ENCODE measurements around the gene LRRC28. TPM values are rescaled to one million over a fixed set of nuclear protein-coding genes. Genes with fewer than 3 reads are reported as not detected.

The LRRC28 gene
- total RNA-seq, 1 donor from 2014 or later = 20.3 TPM

GRCh38 chr15:99291643-99292042, 40.4 kb downstream of the LRRC28 start:
- H3K27me3 ChIP-seq = no peaks in the 10 kb centered on the region
- H3K36me3 ChIP-seq = peaks cover 4% of the 10 kb centered on the region
- DNase-seq (no peak), ATAC-seq (no peak)
- no peak overlapping the region for H3K27ac ChIP-seq
- no peaks in the 10 kb centered on the region for H3K9me3 ChIP-seq
- no peak overlapping the region for H3K4me3 ChIP-seq
- TF ChIP-seq CTCF (IDR thresholded peaks at IDR 0.05) = no peak
- H3K4me1 ChIP-seq = no peaks in the 10 kb centered on the region
- intact Hi-C loops (cut with DNase I) = no loop called here

GRCh38 chr15:99295840-99296239, 44.6 kb downstream of the LRRC28 start:
- ATAC-seq (no peak), DNase-seq (no peak)
- H3K4me1 ChIP-seq = no peaks in the 10 kb centered on the region
- H3K36me3 ChIP-seq = peaks cover 4% of the 10 kb centered on the region
- H3K9me3 ChIP-seq = no peaks in the 10 kb centered on the region
- intact Hi-C loops (cut with DNase I) = no loop called here
- no peak overlapping the region for H3K27ac ChIP-seq
- no peaks in the 10 kb centered on the region for H3K27me3 ChIP-seq
- TF ChIP-seq CTCF (IDR thresholded peaks at IDR 0.05) = no peak
- no peak overlapping the region for H3K4me3 ChIP-seq

GRCh38 chr15:99296386-99296785, 45.1 kb downstream of the LRRC28 start:
- DNase-seq (no peak), ATAC-seq (no peak)
- Histone ChIP-seq H3K9me3 (no peaks in the 10 kb centered on the region), H3K36me3 (peaks cover 2% of the 10 kb centered on the region), H3K27ac (no peak overlapping the region), H3K4me1 (no peaks in the 10 kb centered on the region), H3K27me3 (no peaks in the 10 kb centered on the region), H3K4me3 (no peak overlapping the region)
- intact Hi-C loops (cut with DNase I) = no loop called here
- TF ChIP-seq CTCF (IDR thresholded peaks at IDR 0.05) = no peak

- no peaks in the 10 kb centered on the region for H3K36me3 ChIP-seq
- no peaks in the 10 kb centered on the region for H3K9me3 ChIP-seq
- TF ChIP-seq CTCF (IDR thresholded peaks at IDR 0.05) = no peak
- no peak overlapping the region for H3K4me3 ChIP-seq
- no peaks in the 10 kb centered on the region for H3K27me3 ChIP-seq
- DNase-seq (no peak), ATAC-seq (no peak)
- intact Hi-C loops (cut with DNase I) = no loop called here
- H3K27ac ChIP-seq = no peak overlapping the region
- H3K4me1 ChIP-seq = peaks cover 14% of the 10 kb centered on the region
Observed at GRCh38 chr15:99303907-99304306, 52.6 kb downstream of the LRRC28 start.

- no peak for TF ChIP-seq CTCF (IDR thresholded peaks at IDR 0.05)
- Histone ChIP-seq H3K27ac (no peak overlapping the region), H3K4me1 (peaks cover 14% of the 10 kb centered on the region), H3K4me3 (no peak overlapping the region), H3K27me3 (no peaks in the 10 kb centered on the region), H3K9me3 (no peaks in the 10 kb centered on the region), H3K36me3 (no peaks in the 10 kb centered on the region)
- DNase-seq (no peak), ATAC-seq (no peak)
- intact Hi-C loops (cut with DNase I) = no loop called here
Observed at GRCh38 chr15:99305761-99306505, 54.7 kb downstream of the LRRC28 start.
